CD14-positive monocyte (primary cell): ENCODE data around the gene ATP6V0A1. TPM values are rescaled to one million over a fixed set of nuclear protein-coding genes. Genes with fewer than 3 reads are reported as not detected.
A peak's percentile ranks its signal among the peaks of the same experiment; 100 is the strongest.
"Not testable (repeated sequence)": the region's sequence is repeated elsewhere in the genome, so short reads cannot be mapped to it uniquely, and the experiment has no call there.

Source experiments
- DNase-seq, 3 donors: peaks; one replicate each; pipeline ENCODE4 v3.0.0-alpha.2; 2011 to 2022
- H2AFZ ChIP-seq: 2 replicates; pipeline ENCODE4 v1.6.0; 2012; ENCODE audit warnings: mild to moderate bottlenecking, low read depth, low read length, inconsistent platforms; ENCODE audit not compliant: insufficient read depth, poor library complexity, severe bottlenecking
- H3K27ac ChIP-seq, 2 donors: 1 replicate in 1 of 2; 2 replicates in 1 of 2; pipeline ENCODE4 v1.5.1; 2012 to 2013; ENCODE audit warnings: low read length in 2 of 2, control low read depth in 1 of 2, inconsistent platforms in 1 of 2, low read depth in 1 of 2, mild to moderate bottlenecking in 1 of 2
- H3K27me3 ChIP-seq, 2 donors: one replicate each; pipeline versions ENCODE4 v1.6.0 to v1.6.1; 2011 to 2013; ENCODE audit warnings: low read length in 2 of 2; ENCODE audit not compliant: control insufficient read depth in 2 of 2, insufficient read depth in 2 of 2
- H3K36me3 ChIP-seq, 2 donors: replicated peaks in 1 of 2; 1 replicate in 1 of 2; 2 replicates in 1 of 2; pipeline versions ENCODE4 v1.5.1 to v1.6.1; 2012 to 2013; ENCODE audit warnings: low read length in 2 of 2, control low read depth in 1 of 2, inconsistent platforms in 1 of 2, mild to moderate bottlenecking in 1 of 2; ENCODE audit not compliant: insufficient read depth in 2 of 2, control insufficient read depth in 1 of 2
- H3K4me1 ChIP-seq, 2 donors: 1 replicate in 1 of 2; 2 replicates in 1 of 2; pipeline versions ENCODE4 v1.5.1 to v1.6.1; 2012 to 2013; ENCODE audit warnings: low read length in 2 of 2, control low read depth in 1 of 2, inconsistent platforms in 1 of 2, mild to moderate bottlenecking in 1 of 2, moderate library complexity in 1 of 2; ENCODE audit not compliant: insufficient read depth in 2 of 2, control insufficient read depth in 1 of 2
- H3K4me2 ChIP-seq: replicated peaks from 2 replicates; pipeline ENCODE3; 2012; ENCODE audit warnings: low read length, moderate library complexity, mild to moderate bottlenecking; ENCODE audit not compliant: poor library complexity, severe bottlenecking; ENCODE audit errors: extremely low read depth
- H3K4me3 ChIP-seq, 3 experiments: fragments of 200-600 bp in 1 of 3; sonication (generic) in 1 of 3; replicated peaks in 1 of 3; 1 replicate in 2 of 3; 2 replicates in 1 of 3; pipeline ENCODE4 v1.5.1; 2011 to 2013; ENCODE audit warnings: low read length in 3 of 3, mild to moderate bottlenecking in 3 of 3, control low read depth in 2 of 3, low read depth in 2 of 3, inconsistent platforms in 1 of 3, moderate library complexity in 1 of 3
- H3K79me2 ChIP-seq: 2 replicates; pipeline ENCODE4 v1.6.0; 2012; ENCODE audit warnings: mild to moderate bottlenecking, control low read depth, inconsistent platforms, low read length, moderate library complexity; ENCODE audit not compliant: insufficient read depth
- H3K9ac ChIP-seq: 2 replicates; pipeline ENCODE4 v1.6.0; 2017; ENCODE audit warnings: low read length, mild to moderate bottlenecking; ENCODE audit not compliant: insufficient read depth, poor library complexity, severe bottlenecking
- H3K9me3 ChIP-seq, 2 donors: replicated peaks in 1 of 2; 1 replicate in 1 of 2; 2 replicates in 1 of 2; pipeline versions ENCODE4 v1.5.1 to v1.6.1; 2012 to 2013; ENCODE audit warnings: low read length in 2 of 2, control low read depth in 1 of 2; ENCODE audit not compliant: control insufficient read depth in 1 of 2, insufficient read depth in 1 of 2
- H4K20me1 ChIP-seq: 2 replicates; pipeline ENCODE4 v1.6.0; 2012; ENCODE audit warnings: mild to moderate bottlenecking, low read length, control low read depth, moderate library complexity; ENCODE audit not compliant: insufficient read depth
- H3K27ac Mint-ChIP-seq, 7 donors: one replicate each; pipeline ENCODE4 v1.8.0; 2020; ENCODE audit warnings: mild to moderate bottlenecking in 7 of 7, mixed read lengths in 7 of 7, moderate library complexity in 6 of 7, inconsistent platforms in 2 of 7
- H3K27me3 Mint-ChIP-seq, 3 donors: one replicate each; pipeline ENCODE4 v1.8.0; 2021 to 2022; ENCODE audit warnings: low read depth in 3 of 3, mild to moderate bottlenecking in 3 of 3, mixed read lengths in 3 of 3, moderate library complexity in 3 of 3, inconsistent platforms in 1 of 3
- H3K36me3 Mint-ChIP-seq, 2 donors: one replicate each; pipeline ENCODE4 v1.8.0; 2020; ENCODE audit warnings: mixed read lengths in 2 of 2, inconsistent platforms in 1 of 2, mild to moderate bottlenecking in 1 of 2
- H3K4me1 Mint-ChIP-seq: one replicate; pipeline ENCODE4 v1.8.0; 2020; ENCODE audit warnings: mild to moderate bottlenecking, mixed read lengths
- H3K4me3 Mint-ChIP-seq, 2 donors: one replicate each; pipeline ENCODE4 v1.8.0; 2020; ENCODE audit warnings: mild to moderate bottlenecking in 2 of 2, mixed read lengths in 2 of 2, moderate library complexity in 1 of 2
- H3K9me3 Mint-ChIP-seq, 7 donors: one replicate each; pipeline ENCODE4 v1.8.0; 2020 to 2022; ENCODE audit warnings: mixed read lengths in 7 of 7, mild to moderate bottlenecking in 6 of 7, moderate library complexity in 6 of 7, inconsistent platforms in 2 of 7
- CTCF ChIP-seq: fragments of 200-600 bp; IDR thresholded peaks from one replicate; pipeline ENCODE4 v1.8.0; 2022; ENCODE audit warnings: antibody characterized with exemption, mild to moderate bottlenecking
- WGBS: methylation state at CpG from one replicate; pipeline ENCODE4 v1.1.5; 2013; ENCODE audit warnings: missing lambda C conversion rate; ENCODE audit not compliant: insufficient coverage; 5-methylcytosine and 5-hydroxymethylcytosine counted together
- intact Hi-C, 2 donors: fragments of 100-400 bp; cut with micrococcal nuclease; formaldehyde crosslinking; loops; one replicate each; pipeline versions ENCODE4 v1.15.0 to v1.15.1; 2023
- polyA plus RNA-seq, 3 donors: library from polyadenylated mRNA; depleted of rRNA in 1 of 3; unstranded in 2 of 3; stranded (reverse) in 1 of 3; fragments of 300-500 nt in 2 of 3; fragments of >200 nt in 1 of 3; fragmentation: Illumina TruSeq in 2 of 3; gene quantifications; 1 replicate in 2 of 3; 2 replicates in 1 of 3; pipeline ENCODE4 v1.2.3, GENCODE V29; 2012 to 2021

Gene ATP6V0A1
- polyA plus RNA-seq, 3 donors: 36.1 to 126 (median 55.1) TPM

- H3K36me3 Mint-ChIP-seq: peaks cover 87 to 96% of the 10 kb centered on the region in 2 donors
- H3K36me3 ChIP-seq: peaks cover 81 to 97% of the 10 kb centered on the region in 2 donors
- no peak overlapping the region for H3K9ac ChIP-seq
- H2AFZ ChIP-seq: no peak overlapping the region
- no peak for TF ChIP-seq CTCF
- WGBS: no CpG with 5 or more reads among the region's 2 CpGs
- intact Hi-C loops: no loop called here
- H3K9me3 Mint-ChIP-seq: peaks cover 0 to 4% (median 0%) of the 10 kb centered on the region in 7 donors
- DNase-seq: no peak
- H3K4me1 ChIP-seq: peaks cover 8 to 22% of the 10 kb centered on the region in 2 donors
- H3K27ac Mint-ChIP-seq: peak overlapping the region in 5 of 7 donors; percentile 0 to 83 (median 11)
- H3K27me3 Mint-ChIP-seq: peaks cover 0 to 2% (median 0%) of the 10 kb centered on the region in 3 donors
- H3K4me1 Mint-ChIP-seq: peaks cover 24% of the 10 kb centered on the region
- no peak overlapping the region for H3K4me3 ChIP-seq
- H4K20me1 ChIP-seq: peaks cover 44% of the 10 kb centered on the region
- no peak overlapping the region for H3K4me3 Mint-ChIP-seq
- peak overlapping the region in 1 of 2 donors; percentile 26 for H3K27ac ChIP-seq
- no peaks in the 10 kb centered on the region for H3K9me3 ChIP-seq
- no peak overlapping the region for H3K4me2 ChIP-seq
- no peaks in the 10 kb centered on the region for H3K79me2 ChIP-seq
- no peaks in the 10 kb centered on the region for H3K27me3 ChIP-seq
Observed at GRCh38 chr17:42476411-42476810, 17.7 kb downstream of the ATP6V0A1 start.

GRCh38 chr17:42477173-42477572 lies 18.5 kb downstream of the ATP6V0A1 start:
- no peaks in the 10 kb centered on the region for H3K79me2 ChIP-seq
- peaks cover 44% of the 10 kb centered on the region for H4K20me1 ChIP-seq
- peaks cover 0 to 4% (median 0%) of the 10 kb centered on the region in 7 donors for H3K9me3 Mint-ChIP-seq
- H3K4me3 ChIP-seq: no peak overlapping the region
- 100% methylated on average over 1 of the region's 3 CpGs for WGBS
- H2AFZ ChIP-seq: no peak overlapping the region
- no peak overlapping the region for H3K4me3 Mint-ChIP-seq
- H3K4me1 Mint-ChIP-seq: peaks cover 24% of the 10 kb centered on the region
- no peak for TF ChIP-seq CTCF
- no peak overlapping the region for H3K27ac ChIP-seq
- no peak overlapping the region for H3K4me2 ChIP-seq
- H3K27me3 ChIP-seq: no peaks in the 10 kb centered on the region
- intact Hi-C loops: no loop called here
- H3K36me3 ChIP-seq: peaks cover 81 to 97% of the 10 kb centered on the region in 2 donors
- H3K27ac Mint-ChIP-seq: no peak overlapping the region
- no peak for DNase-seq
- no peak overlapping the region for H3K9ac ChIP-seq
- H3K4me1 ChIP-seq: peaks cover 8 to 22% of the 10 kb centered on the region in 2 donors
- no peaks in the 10 kb centered on the region for H3K9me3 ChIP-seq
- H3K36me3 Mint-ChIP-seq: peaks cover 87 to 97% of the 10 kb centered on the region in 2 donors
- H3K27me3 Mint-ChIP-seq: peaks cover 0 to 2% (median 0%) of the 10 kb centered on the region in 3 donors

- H3K27ac ChIP-seq, H3K9ac ChIP-seq, H3K4me3 ChIP-seq, H3K27me3 ChIP-seq, H3K27ac Mint-ChIP-seq, H3K9me3 ChIP-seq, H3K4me3 Mint-ChIP-seq, H2AFZ ChIP-seq, DNase-seq, intact Hi-C loops, H3K27me3 Mint-ChIP-seq, H3K4me2 ChIP-seq, H3K9me3 Mint-ChIP-seq, H3K79me2 ChIP-seq: not testable (repeated sequence)
- Histone ChIP-seq H3K36me3 (peaks cover 83 to 98% of the 10 kb centered on the region in 2 donors), H4K20me1 (peaks cover 41% of the 10 kb centered on the region), H3K4me1 (peaks cover 8 to 22% of the 10 kb centered on the region in 2 donors)
- H3K36me3 Mint-ChIP-seq: peaks cover 89 to 97% of the 10 kb centered on the region in 2 donors
- H3K4me1 Mint-ChIP-seq: peaks cover 24% of the 10 kb centered on the region
- no CpG with 5 or more reads among the region's 1 CpG for WGBS
Observed at GRCh38 chr17:42477824-42478223, 19.1 kb downstream of the ATP6V0A1 start.
